ENCODE measurements around the gene CTXN1.

CTXN1 gene

DNA sequence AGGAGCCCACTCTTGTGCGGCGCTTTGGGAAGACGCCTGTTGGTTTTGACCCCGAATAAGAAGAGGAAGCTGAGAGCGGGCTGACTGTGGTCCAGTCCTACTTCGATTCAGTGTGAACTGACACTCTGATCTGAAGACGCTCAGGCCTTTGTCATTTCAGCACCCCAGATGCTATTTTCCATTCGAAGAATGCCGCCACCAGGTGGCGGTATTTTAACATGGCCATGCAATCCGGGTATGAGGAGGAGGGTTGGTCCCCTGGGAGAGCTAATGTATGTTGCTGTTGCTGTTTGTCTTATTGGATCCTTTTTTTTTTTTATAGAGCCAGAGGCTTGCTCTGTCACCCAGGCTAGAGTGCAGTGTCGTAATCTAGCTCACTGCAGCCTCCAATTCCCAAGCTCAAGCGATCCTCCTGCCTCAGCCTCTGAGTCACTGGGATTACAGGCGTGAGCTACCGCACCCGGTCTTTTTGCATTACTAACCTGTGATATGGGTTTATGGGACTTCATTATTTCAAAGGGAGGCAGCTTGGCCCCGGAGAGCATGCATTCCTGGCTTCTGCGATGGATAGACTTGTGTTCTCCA is 18.3 kb upstream of the CTXN1 start:
- H3K4me3 ChIP-seq (ENCODE audit: low read depth, low read length), result peak overlapping the region; percentile 75
- peak; percentile 96 for DNase-seq (ENCODE audit: low read depth)
- TF ChIP-seq CTCF (conservative IDR thresholded peaks at IDR 0.05; ENCODE audit: low read depth, low read length), result peak; percentile 86

DNA sequence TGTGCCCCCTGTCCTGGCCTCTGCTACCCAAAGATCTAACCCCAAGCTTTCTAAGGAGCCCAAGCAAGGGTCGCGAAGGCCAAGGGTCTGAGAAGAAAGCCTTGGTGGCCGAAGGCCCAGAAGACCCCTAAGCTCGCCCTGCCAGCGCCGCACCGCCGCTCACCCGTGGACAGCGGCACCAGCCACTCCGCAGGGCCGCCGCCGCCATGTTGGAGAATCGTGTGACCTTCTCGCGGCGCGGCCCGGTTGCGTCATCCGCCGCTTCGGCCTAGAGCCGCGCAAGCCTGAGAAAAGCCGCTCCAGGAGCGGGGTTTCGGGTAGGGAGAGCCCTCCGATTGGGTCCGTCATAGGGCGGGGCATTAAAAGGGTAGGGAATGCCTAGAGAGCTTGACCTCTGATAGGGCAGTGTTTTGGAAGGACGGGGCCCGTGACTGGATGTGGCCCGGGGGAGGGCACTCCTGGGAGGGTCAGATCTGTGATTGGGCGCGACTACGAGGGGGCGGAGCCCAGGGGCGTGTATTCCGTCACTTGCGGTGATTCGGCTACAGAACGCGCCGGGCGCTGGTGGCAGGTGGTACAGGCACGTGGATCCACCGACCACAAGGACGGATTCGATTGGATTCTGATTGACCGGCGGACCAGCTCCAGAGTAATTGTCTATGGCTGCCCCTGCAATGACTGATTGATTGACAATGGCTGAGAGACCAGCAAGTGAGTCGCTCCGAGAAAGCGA is 17.7 kb upstream of the CTXN1 start, which contains the start of gene TIMM44:
TIMM44 (minus strand) TSS at position 223 of the 733 bp plus-strand sequence; CDS start at position 208, 15 bp downstream.
- no peak for TF ChIP-seq CTCF (conservative IDR thresholded peaks at IDR 0.05; ENCODE audit: low read depth, low read length)
- peak; percentile 100 for DNase-seq (ENCODE audit: low read depth)
- H3K4me3 ChIP-seq (ENCODE audit: low read depth, low read length), result peak within 1 kb of the TSS; percentile 75

GRCh38 chr19:7942981-7943443 is 17.1 kb upstream of the CTXN1 start:
- no peak for DNase-seq (ENCODE audit: low read depth)
- peak overlapping the region; percentile 75 for H3K4me3 ChIP-seq (ENCODE audit: low read depth, low read length)
- TF ChIP-seq CTCF (conservative IDR thresholded peaks at IDR 0.05; ENCODE audit: low read depth, low read length), result no peak

DNA sequence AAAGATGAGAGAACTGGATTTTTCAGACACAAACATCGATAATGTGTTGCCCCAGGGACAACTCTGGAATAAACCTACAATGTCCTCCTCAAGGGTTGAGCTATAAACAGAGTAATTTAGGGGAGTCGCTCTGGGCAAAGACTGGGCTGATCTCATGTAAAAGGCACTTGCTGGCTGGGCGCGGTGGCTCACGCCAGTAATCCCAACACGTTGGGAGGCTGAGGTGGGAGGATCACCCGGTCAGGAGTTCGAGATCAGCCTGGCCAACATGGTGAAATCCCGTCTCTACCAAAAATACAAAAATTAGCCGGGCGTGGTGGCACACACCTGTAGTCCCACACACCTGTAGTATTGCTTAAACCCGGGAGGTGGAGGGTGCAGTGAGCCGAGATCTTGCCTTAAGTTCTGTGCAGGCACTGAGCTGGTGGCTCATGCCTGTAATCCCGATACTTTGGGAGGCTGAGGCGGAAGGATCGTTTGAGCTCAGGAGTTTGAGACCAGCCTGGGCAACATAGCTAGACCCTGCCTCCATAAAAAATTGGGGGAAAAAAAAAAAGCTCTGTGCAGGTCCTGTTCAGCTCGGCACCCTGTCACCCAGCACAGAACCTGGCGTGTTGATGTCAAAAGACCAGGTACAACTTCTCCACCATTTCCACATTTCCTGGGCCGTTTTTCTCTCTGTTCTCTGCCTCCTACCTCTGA is 16.1 kb upstream of the CTXN1 start:
- H3K4me3 ChIP-seq (ENCODE audit: low read depth, low read length), result no peak overlapping the region

DNA sequence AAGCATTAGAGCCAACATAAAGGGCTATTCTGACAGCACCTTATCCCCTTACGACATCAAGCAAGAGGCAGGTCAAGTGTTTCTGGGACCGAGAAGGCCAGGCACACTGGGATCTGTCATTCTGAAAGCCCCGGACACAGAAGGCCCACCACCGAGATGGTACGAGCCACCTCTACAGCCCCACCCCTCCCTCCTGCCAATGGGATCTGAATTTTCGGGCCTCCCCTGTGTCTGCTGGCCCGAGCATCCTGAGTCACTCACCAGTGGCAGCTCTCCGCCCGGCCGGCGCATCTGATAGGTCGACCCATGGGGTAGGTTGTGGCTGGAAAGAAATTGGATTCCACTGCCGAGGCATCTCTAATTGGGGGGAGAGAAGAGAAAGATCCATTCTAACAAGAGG is 14.9 kb upstream of the CTXN1 start:
- TF ChIP-seq CTCF (conservative IDR thresholded peaks at IDR 0.05; ENCODE audit: low read depth, low read length), result no peak
- no peak overlapping the region for H3K4me3 ChIP-seq (ENCODE audit: low read depth, low read length)
- DNase-seq (ENCODE audit: low read depth), result no peak

More for the DNA sequence above, 16.1 kb upstream of the CTXN1 start:
- DNase-seq (ENCODE audit: low read depth), result no peak
- no peak for TF ChIP-seq CTCF (conservative IDR thresholded peaks at IDR 0.05; ENCODE audit: low read depth, low read length)

- no peak for TF ChIP-seq CTCF (conservative IDR thresholded peaks at IDR 0.05; ENCODE audit: low read depth, low read length)
- DNase-seq (ENCODE audit: low read depth), result no peak
- H3K4me3 ChIP-seq (ENCODE audit: low read depth, low read length), result no peak overlapping the region
Observed at GRCh38 chr19:7934766-7935165, 8.8 kb upstream of the CTXN1 start.
